Dedifferentiated amniotic fluid mesenchymal stem cell (primary cell): ENCODE results near the gene GBF1.
"Not testable (repeated sequence)": the region's sequence is repeated elsewhere in the genome, so short reads cannot be mapped to it uniquely, and the experiment has no call there.

ENCODE experiments used
- DNase-seq: peaks from one replicate; pipeline ENCODE4 v3.0.0-alpha.2; 2016; ENCODE audit errors: extremely low spot score

The GBF1 gene

GRCh38 chr10:102233997-102234396 lies 11.3 kb upstream of the GBF1 start:
- no peak for DNase-seq

GRCh38 chr10:102234888-102235597 lies 10.3 kb upstream of the GBF1 start:
- DNase-seq = no peak

DNA sequence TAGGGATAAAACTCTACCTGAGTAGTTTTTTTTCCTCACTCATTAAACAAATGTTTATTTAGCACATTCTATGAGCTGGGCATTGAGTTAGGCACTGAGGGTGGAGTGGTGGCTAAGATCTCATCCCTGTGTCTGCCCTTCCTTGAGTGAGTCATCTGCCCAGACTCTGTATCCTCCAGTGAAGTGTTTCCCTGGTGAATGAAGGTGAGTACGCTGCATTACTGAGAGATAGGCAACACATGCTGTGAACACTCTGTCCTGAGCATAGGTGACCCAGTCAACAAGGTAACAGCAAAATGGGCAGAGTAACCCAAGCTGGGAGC lies 9.8 kb upstream of the GBF1 start:
- no peak for DNase-seq

- DNase-seq = no peak
Observed at GRCh38 chr10:102236006-102236405, 9.3 kb upstream of the GBF1 start.

- no peak for DNase-seq
Observed at GRCh38 chr10:102237711-102238252, 7.5 kb upstream of the GBF1 start.

- DNase-seq = no peak
Observed at GRCh38 chr10:102240467-102241031, 4.8 kb upstream of the GBF1 start.

GRCh38 chr10:102241032-102241443 lies 4.3 kb upstream of the GBF1 start:
- no peak for DNase-seq

- peak; percentile 86 for DNase-seq
Observed at GRCh38 chr10:102241444-102242117, 3.8 kb upstream of the GBF1 start, which contains the start of gene PITX3. Gene PITX3, minus strand, starts transcription at chr10:102241512. Its CDS starts 9,432 bp downstream, at chr10:102232080.

GRCh38 chr10:102242118-102242485 lies 3.2 kb upstream of the GBF1 start:
- no peak for DNase-seq

- DNase-seq = peak; percentile 36
Observed at GRCh38 chr10:102243309-102243708, 2.0 kb upstream of the GBF1 start.

- no peak for DNase-seq
Observed at GRCh38 chr10:102245932-102246251, 560 bp downstream of the GBF1 start.

GRCh38 chr10:102246261-102246660 lies 929 bp downstream of the GBF1 start:
- no peak for DNase-seq

GRCh38 chr10:102247734-102248133 lies 2.4 kb downstream of the GBF1 start:
- no peak for DNase-seq

- not testable (repeated sequence) for DNase-seq
Observed at GRCh38 chr10:102252508-102252907, 7.2 kb downstream of the GBF1 start.

DNA sequence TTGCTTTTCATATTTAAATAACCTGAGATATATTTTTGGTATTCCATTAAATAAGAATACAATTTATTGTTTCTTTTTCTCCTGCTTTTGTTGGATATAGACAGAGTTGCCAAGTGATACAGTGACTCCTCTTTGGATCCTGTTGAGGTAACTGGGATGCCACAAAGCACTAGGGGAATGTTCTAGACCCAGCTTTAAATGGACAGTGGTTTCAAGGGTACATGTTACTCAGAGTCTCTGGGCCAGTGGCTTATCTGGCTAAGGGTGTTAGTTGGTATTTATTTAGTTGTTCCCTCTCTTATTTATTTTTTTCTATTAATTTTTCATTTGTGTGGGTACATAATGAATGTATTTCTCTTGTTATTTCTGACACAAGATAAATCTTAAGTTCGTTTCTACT lies 9.1 kb downstream of the GBF1 start:
- no peak for DNase-seq

- no peak for DNase-seq
Observed at GRCh38 chr10:102255404-102255803, 10.1 kb downstream of the GBF1 start.

GRCh38 chr10:102261196-102261595 lies 15.9 kb downstream of the GBF1 start:
- DNase-seq = no peak

DNA sequence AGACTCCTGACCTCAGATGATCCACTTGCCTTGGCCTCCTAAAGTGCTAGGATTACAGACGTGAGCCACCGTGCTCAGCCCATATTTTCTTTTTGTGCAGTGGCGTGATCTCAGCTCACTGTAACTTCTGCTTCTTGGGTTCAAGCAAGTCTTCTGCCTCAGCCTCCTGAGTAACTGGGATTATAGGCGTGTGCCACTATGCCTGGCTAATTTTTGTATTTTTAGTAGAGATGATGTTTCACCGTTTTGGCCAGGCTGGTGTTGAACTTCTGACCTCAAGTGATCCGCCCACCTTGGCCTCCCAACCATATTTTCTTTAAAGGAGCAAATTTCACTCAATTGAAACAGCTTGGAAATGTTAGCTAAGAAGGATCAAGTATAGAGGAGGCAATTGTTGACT lies 16.5 kb downstream of the GBF1 start:
- DNase-seq = no peak

DNA sequence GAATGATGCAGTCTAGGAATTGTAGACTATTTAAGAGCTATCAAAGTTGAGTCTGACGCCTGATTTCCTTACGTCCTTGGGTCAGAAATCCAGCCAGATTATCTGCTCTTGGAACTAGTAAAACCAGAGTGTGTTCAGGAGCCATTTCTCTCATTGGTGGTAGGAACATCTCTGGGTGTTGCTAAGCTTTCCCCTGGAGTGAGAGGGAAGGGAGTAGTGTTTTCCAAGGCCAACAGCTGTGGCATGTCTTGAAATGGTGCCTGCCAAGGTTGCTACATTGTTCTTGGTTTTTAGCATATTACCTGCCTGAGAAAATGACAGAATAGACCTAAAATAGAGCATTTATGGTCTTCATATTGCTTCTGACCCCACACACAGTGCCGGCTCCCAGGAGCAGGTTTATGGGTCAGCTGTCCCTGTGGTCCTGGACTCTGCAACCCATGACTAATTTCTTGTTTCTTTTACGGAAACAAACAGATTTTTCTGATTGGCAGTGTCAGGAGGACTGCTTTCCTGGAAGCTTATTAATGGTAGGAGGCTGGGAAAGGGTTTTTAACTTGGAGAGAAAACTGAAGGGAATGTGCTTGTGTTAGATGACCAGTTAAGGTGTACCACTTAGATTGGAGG lies 17.5 kb downstream of the GBF1 start:
- no peak for DNase-seq

GRCh38 chr10:102264371-102264770 lies 19.0 kb downstream of the GBF1 start:
- DNase-seq = no peak

- DNase-seq = no peak
Observed at GRCh38 chr10:102266670-102267069, 21.3 kb downstream of the GBF1 start.

DNA sequence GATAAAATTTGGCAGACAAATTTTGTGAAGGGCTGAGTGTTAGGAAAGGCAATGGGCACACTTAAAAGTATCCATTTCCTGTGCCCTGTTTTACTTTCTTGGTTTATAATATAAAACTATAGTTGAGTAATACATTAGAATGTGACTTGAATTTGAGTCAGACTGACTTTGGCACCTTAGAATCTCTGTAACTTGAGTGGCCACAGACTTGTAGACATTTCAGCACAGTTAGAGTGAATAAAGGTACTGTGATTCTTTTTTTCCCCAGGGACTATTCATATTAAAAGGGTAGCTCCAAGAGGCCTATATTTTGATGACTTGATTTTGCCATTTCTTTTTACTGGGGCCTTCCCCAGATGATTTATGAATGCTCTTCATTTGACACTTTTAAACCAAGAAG lies 22.4 kb downstream of the GBF1 start:
- DNase-seq = peak; percentile 58
